Measurements from ENCODE around the gene MED20. TPM values are rescaled to one million over a fixed set of nuclear protein-coding genes. Genes with fewer than 3 reads are reported as not detected.

Gene MED20
- total RNA-seq, 4 donors from 2014 or later = 11.5 to 16.5 (median 12.1) TPM

DNA sequence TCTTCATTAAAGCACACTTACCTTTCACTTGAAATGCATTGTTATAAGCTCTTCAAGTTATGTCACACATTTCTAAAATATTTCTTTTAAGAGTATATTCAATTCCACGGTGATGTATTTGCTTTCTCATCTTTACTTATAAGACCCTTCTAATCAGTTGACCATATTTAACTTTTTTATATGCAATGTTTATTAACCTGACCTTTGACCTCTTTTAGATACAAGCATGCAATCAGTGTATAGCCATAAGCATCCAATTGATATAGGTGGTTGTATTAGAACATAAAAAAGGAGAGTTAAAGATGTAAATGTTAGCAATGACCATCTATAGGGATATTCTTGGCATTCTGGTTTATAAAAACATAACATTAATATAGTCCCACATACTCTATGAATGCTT lies 35.0 kb downstream of the MED20 start:
- intact Hi-C loops (cut with DNase I; ENCODE audit: low total_unique reads) (no loop called here), in situ Hi-C loops (cut with MboI; ENCODE audit: low sequenced_read_pairs in 4 of 4) (no loop called here)
- H3K36me3 ChIP-seq = no peaks in the 10 kb centered on the region
- H3K9me3 ChIP-seq = no peaks in the 10 kb centered on the region
- TF ChIP-seq POLR2A (IDR thresholded peaks at IDR 0.05) (no peak), CTCF (IDR thresholded peaks at IDR 0.05 in 4 of 5, conservative IDR thresholded peaks at IDR 0.05 in 1 of 5) (no peak)
- no peaks in the 10 kb centered on the region for H3K27me3 ChIP-seq
- H3K4me1 ChIP-seq = no peaks in the 10 kb centered on the region
- ATAC-seq = no peak
- no peak for DNase-seq
- no peak overlapping the region for H3K4me3 ChIP-seq
- H3K27ac ChIP-seq = no peak overlapping the region

GRCh38 chr6:41884957-41885356 lies 36.0 kb downstream of the MED20 start:
- Histone ChIP-seq H3K36me3 (no peaks in the 10 kb centered on the region), H3K4me1 (no peaks in the 10 kb centered on the region), H3K4me3 (no peak overlapping the region), H3K9me3 (no peaks in the 10 kb centered on the region), H3K27ac (no peak overlapping the region), H3K27me3 (no peaks in the 10 kb centered on the region)
- ATAC-seq (no peak), DNase-seq (no peak)
- no peak for TF ChIP-seq POLR2A (IDR thresholded peaks at IDR 0.05)
- no peak for TF ChIP-seq CTCF (IDR thresholded peaks at IDR 0.05 in 4 of 5, conservative IDR thresholded peaks at IDR 0.05 in 1 of 5)
- intact Hi-C loops (cut with DNase I; ENCODE audit: low total_unique reads) (no loop called here), in situ Hi-C loops (cut with MboI; ENCODE audit: low sequenced_read_pairs in 4 of 4) (no loop called here)

DNA sequence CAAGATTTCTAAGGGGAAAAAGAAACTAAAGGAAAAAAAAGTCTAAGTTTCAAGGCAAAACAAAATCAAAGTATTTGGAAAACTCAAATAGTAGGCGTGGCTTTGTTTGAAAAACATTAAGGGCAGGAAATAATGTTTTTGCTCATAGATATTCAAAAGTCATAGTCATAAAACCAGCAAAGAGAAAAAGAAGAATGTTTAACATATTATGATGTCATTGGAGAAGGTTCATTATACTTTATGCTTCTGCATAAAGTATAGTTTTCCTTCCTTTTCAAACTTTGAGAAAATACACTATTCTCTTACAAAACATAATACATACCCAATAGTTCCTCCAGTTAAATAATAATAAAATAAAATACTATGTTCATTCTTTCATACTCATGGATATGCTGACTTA lies 39.4 kb downstream of the MED20 start:
- intact Hi-C loops (cut with DNase I; ENCODE audit: low total_unique reads) (no loop called here), in situ Hi-C loops (cut with MboI; ENCODE audit: low sequenced_read_pairs in 4 of 4) (no loop called here)
- no peaks in the 10 kb centered on the region for H3K27me3 ChIP-seq
- H3K9me3 ChIP-seq = no peaks in the 10 kb centered on the region
- no peak overlapping the region for H3K27ac ChIP-seq
- no peak overlapping the region for H3K4me3 ChIP-seq
- ATAC-seq (no peak), DNase-seq (no peak)
- no peaks in the 10 kb centered on the region for H3K36me3 ChIP-seq
- TF ChIP-seq CTCF (IDR thresholded peaks at IDR 0.05 in 4 of 5, conservative IDR thresholded peaks at IDR 0.05 in 1 of 5) (no peak), POLR2A (IDR thresholded peaks at IDR 0.05) (no peak)
- no peaks in the 10 kb centered on the region for H3K4me1 ChIP-seq

- no peak for DNase-seq
- no peak for ATAC-seq
- intact Hi-C loops (cut with DNase I; ENCODE audit: low total_unique reads) (no loop called here), in situ Hi-C loops (cut with MboI; ENCODE audit: low sequenced_read_pairs in 4 of 4) (no loop called here)
- Histone ChIP-seq H3K9me3 (no peaks in the 10 kb centered on the region), H3K27me3 (no peaks in the 10 kb centered on the region), H3K4me1 (no peaks in the 10 kb centered on the region), H3K27ac (no peak overlapping the region), H3K36me3 (no peaks in the 10 kb centered on the region), H3K4me3 (no peak overlapping the region)
- no peak for TF ChIP-seq POLR2A (IDR thresholded peaks at IDR 0.05)
- TF ChIP-seq CTCF (IDR thresholded peaks at IDR 0.05 in 4 of 5, conservative IDR thresholded peaks at IDR 0.05 in 1 of 5) = no peak
Observed at GRCh38 chr6:41878961-41879405, 42.0 kb downstream of the MED20 start.

DNA sequence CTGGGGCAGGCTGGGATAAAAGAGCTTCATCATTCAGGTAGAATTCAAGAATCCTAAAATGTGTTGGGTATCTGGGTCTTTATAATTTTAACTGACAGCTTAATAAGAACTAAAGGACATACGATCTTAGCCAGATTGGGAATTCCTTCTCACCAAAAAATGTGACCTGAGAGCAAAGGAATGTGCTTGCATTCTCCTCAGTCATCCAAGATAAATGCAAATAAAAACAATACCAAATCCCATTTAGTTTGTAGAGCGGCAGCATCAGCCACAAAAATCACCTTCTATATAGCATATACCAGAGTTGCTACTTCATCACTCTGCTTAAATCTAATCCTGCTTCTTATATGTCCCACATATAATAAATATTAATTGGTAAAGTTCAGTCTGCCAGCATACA lies 42.7 kb downstream of the MED20 start:
- H3K9me3 ChIP-seq = no peaks in the 10 kb centered on the region
- H3K27ac ChIP-seq = no peak overlapping the region
- no peaks in the 10 kb centered on the region for H3K36me3 ChIP-seq
- in situ Hi-C loops (cut with MboI; ENCODE audit: low sequenced_read_pairs in 4 of 4) (no loop called here), intact Hi-C loops (cut with DNase I; ENCODE audit: low total_unique reads) (no loop called here)
- no peak overlapping the region for H3K4me3 ChIP-seq
- no peaks in the 10 kb centered on the region for H3K27me3 ChIP-seq
- DNase-seq = no peak
- H3K4me1 ChIP-seq = no peaks in the 10 kb centered on the region
- TF ChIP-seq CTCF (IDR thresholded peaks at IDR 0.05 in 4 of 5, conservative IDR thresholded peaks at IDR 0.05 in 1 of 5) = no peak
- no peak for TF ChIP-seq POLR2A (IDR thresholded peaks at IDR 0.05)
- no peak for ATAC-seq

Measured in gastrocnemius medialis (tissue), 4 donors.